ENCODE data around the gene CEBPG. TPM values are rescaled to one million over a fixed set of nuclear protein-coding genes. Genes with fewer than 3 reads are reported as not detected.

The CEBPG gene
- total and polyA plus RNA-seq, 8 donors = 17.8 to 26.4 (median 19.3) TPM

DNA sequence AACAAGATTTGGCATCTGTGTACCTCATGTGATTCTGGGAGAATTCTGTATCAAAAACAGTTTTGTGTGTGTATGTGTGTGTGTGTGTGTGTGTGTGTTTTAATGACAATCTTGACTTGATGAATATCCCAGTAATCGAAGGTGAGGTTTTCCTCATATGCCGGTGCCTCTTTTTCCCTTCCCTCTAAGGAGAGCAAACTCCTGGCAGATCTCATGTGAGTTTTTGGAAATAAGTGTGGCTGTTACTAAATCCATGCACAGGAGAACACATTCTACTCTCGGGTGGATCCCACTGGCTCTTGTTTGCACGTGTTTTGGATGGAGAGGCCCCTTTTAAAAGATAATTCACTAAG, 29.0 kb upstream of the CEBPG start:
- no peaks in the 10 kb centered on the region for H3K36me3 ChIP-seq
- H3K27me3 ChIP-seq = peaks cover 4 to 45% of the 10 kb centered on the region in 2 donors
- TF ChIP-seq, protein P1, sequence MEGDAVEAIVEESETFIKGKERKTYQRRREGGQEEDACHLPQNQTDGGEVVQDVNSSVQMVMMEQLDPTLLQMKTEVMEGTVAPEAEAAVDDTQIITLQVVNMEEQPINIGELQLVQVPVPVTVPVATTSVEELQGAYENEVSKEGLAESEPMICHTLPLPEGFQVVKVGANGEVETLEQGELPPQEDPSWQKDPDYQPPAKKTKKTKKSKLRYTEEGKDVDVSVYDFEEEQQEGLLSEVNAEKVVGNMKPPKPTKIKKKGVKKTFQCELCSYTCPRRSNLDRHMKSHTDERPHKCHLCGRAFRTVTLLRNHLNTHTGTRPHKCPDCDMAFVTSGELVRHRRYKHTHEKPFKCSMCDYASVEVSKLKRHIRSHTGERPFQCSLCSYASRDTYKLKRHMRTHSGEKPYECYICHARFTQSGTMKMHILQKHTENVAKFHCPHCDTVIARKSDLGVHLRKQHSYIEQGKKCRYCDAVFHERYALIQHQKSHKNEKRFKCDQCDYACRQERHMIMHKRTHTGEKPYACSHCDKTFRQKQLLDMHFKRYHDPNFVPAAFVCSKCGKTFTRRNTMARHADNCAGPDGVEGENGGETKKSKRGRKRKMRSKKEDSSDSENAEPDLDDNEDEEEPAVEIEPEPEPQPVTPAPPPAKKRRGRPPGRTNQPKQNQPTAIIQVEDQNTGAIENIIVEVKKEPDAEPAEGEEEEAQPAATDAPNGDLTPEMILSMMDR (IDR thresholded peaks at IDR 0.05) = no peak
- H3K4me1 ChIP-seq = no peaks in the 10 kb centered on the region
- no peaks in the 10 kb centered on the region for H3K9me3 ChIP-seq
- H3K4me3 ChIP-seq = no peak overlapping the region
- DNase-seq (no peak), ATAC-seq (no peak)
- intact Hi-C loops (cut with DNase I) = no loop called here
- H3K27ac ChIP-seq = no peak overlapping the region

DNA sequence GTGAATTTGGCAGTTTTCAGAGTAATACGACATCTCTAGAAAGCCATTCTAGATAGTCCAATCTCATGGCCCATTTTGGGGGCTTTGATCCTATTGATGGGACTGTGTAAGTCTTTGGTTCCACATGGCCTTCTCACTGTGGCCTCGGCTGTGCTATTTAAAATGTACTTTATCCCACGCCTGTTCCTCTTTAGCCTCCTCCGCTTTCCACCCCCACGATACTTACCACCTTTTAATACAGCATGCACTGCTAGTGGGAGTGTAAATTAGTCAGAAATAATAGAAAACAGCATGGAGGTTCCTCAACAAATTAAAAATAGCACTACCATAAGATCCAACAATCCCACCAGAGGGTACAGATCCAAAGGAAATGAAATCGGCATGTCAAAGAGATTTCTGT, 28.3 kb upstream of the CEBPG start:
- H3K27ac ChIP-seq = no peak overlapping the region
- H3K36me3 ChIP-seq = no peaks in the 10 kb centered on the region
- ATAC-seq (no peak), DNase-seq (no peak)
- H3K27me3 ChIP-seq = peaks cover 4 to 45% of the 10 kb centered on the region in 2 donors
- intact Hi-C loops (cut with DNase I) = no loop called here
- H3K9me3 ChIP-seq = no peaks in the 10 kb centered on the region
- H3K4me3 ChIP-seq = no peak overlapping the region
- TF ChIP-seq, protein P1 (IDR thresholded peaks at IDR 0.05) = no peak
- no peaks in the 10 kb centered on the region for H3K4me1 ChIP-seq

DNA sequence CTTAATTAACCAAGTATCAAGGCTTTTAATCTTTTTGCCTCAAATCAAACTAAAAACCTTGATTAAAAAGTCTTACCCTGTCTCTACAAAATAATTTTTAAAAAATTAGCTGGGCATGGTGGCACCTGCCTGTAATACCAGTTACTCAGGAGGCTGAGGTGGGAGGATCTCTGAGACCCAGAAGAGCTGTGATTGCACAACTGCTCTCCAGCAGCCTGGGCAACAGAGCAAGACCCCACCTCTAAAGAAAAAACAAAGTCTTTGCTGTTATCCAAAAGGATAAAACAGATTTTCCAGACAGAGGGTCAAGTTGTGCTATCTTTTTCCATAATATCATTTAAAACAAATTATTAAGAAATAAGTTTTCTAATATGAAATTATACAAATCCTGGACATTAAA, 26.8 kb upstream of the CEBPG start:
- no peaks in the 10 kb centered on the region for H3K9me3 ChIP-seq
- ATAC-seq (no peak), DNase-seq (no peak)
- no peak overlapping the region for H3K4me3 ChIP-seq
- TF ChIP-seq, protein P1 (IDR thresholded peaks at IDR 0.05) = no peak
- H3K27me3 ChIP-seq = peaks cover 4 to 45% of the 10 kb centered on the region in 2 donors
- H3K27ac ChIP-seq = no peak overlapping the region
- no peaks in the 10 kb centered on the region for H3K4me1 ChIP-seq
- intact Hi-C loops (cut with DNase I) = no loop called here
- H3K36me3 ChIP-seq = no peaks in the 10 kb centered on the region

DNA sequence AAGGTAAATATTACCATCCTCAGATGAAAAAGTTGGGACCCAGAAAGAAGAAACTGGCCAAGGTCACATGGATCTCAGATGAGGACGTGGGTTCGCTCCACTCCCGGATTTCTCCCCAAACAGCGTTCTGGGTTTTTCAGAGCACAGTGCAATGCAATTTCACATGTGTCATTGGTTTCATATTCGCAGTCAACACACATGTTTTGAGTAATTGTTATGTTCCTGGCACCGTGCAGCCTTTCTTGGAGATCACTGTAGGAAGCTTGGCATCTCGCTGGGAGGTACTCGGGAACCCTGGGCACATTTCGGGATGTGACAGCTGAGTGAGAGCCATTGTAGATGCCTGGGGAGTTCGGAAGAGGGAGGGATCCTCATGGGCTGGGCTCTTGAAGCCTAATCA, 26.2 kb upstream of the CEBPG start:
- Histone ChIP-seq H3K4me3 (no peak overlapping the region), H3K9me3 (no peaks in the 10 kb centered on the region), H3K4me1 (no peaks in the 10 kb centered on the region), H3K27ac (no peak overlapping the region), H3K36me3 (no peaks in the 10 kb centered on the region), H3K27me3 (peaks cover 4 to 45% of the 10 kb centered on the region in 2 donors)
- intact Hi-C loops (cut with DNase I) = no loop called here
- ATAC-seq (no peak), DNase-seq (no peak)
- TF ChIP-seq, protein P1 (IDR thresholded peaks at IDR 0.05) = no peak

DNA sequence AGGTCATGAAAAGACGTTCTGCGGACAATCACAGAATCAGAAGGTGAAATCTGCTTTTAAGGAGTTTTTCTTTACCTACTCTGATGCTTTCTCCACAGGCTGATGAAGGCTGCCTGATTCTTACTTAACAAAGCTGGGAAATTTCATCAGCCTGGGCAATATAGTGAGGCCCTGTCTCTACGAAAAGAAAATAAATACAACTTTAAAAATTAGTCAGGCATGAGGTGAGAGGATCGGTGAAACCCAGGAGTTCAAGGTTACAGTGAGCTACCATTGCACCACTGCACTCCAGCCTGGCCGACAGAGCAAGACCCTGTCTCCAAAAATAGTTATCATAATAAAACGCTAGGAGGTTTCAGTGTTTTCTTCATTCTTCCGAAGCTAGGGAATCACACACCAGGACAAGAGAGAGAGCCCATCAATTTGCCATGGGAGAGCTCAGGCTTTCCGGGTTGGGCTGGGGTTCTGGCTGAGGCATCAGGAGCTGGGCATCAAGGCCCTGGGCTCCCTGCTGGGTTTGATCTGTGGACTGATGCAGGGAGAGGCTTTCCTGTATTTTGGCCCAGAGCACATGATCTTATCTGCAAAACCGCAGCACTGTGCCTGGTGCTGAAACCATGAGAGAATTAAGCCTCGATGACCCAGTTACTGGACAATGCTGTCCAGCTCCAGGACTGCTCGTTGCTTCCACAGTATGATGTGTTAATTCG, 25.1 kb upstream of the CEBPG start:
- Histone ChIP-seq H3K4me1 (no peaks in the 10 kb centered on the region), H3K27ac (no peak overlapping the region), H3K36me3 (no peaks in the 10 kb centered on the region), H3K9me3 (no peaks in the 10 kb centered on the region), H3K4me3 (no peak overlapping the region), H3K27me3 (peaks cover 4 to 41% of the 10 kb centered on the region in 2 donors)
- DNase-seq = no peak
- no peak for ATAC-seq
- intact Hi-C loops (cut with DNase I) = no loop called here
- TF ChIP-seq, protein P1 (IDR thresholded peaks at IDR 0.05) = no peak

All from left lung (tissue), 10 donors.